ENCODE measurements around the gene LVRN.

GRCh38 chr5:115963566-115963965 lies 1.3 kb downstream of the LVRN start:
- TF ChIP-seq POLR2A (IDR thresholded peaks at IDR 0.05; ENCODE audit: low read depth, low read length) (no peak), POLR2AphosphoS5 (IDR thresholded peaks at IDR 0.05; ENCODE audit: insufficient read depth, low read depth, low read length) (no peak), EZH2 (IDR thresholded peaks at IDR 0.05; ENCODE audit: borderline replicate concordance, low read depth, low read length, severe bottlenecking) (no peak)
- TF ChIP-seq, protein P1, sequence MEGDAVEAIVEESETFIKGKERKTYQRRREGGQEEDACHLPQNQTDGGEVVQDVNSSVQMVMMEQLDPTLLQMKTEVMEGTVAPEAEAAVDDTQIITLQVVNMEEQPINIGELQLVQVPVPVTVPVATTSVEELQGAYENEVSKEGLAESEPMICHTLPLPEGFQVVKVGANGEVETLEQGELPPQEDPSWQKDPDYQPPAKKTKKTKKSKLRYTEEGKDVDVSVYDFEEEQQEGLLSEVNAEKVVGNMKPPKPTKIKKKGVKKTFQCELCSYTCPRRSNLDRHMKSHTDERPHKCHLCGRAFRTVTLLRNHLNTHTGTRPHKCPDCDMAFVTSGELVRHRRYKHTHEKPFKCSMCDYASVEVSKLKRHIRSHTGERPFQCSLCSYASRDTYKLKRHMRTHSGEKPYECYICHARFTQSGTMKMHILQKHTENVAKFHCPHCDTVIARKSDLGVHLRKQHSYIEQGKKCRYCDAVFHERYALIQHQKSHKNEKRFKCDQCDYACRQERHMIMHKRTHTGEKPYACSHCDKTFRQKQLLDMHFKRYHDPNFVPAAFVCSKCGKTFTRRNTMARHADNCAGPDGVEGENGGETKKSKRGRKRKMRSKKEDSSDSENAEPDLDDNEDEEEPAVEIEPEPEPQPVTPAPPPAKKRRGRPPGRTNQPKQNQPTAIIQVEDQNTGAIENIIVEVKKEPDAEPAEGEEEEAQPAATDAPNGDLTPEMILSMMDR (IDR thresholded peaks at IDR 0.05; ENCODE audit: extremely low read depth in 1 of 2, insufficient read depth in 1 of 2, low read depth in 1 of 2, low read length in 2 of 2) = no peak
